PC-3 (cell line): ENCODE data around the gene CSF1. TPM values are rescaled to one million over a fixed set of nuclear protein-coding genes. Genes with fewer than 3 reads are reported as not detected.

ENCODE experiments used
- ATAC-seq: fragments of 200-7000 bp; cut with Tn5 transposase; 2 replicates; pipeline ENCODE4 v1.9.1; 2020; ENCODE audit warnings: mild to moderate bottlenecking, moderate library complexity
- BruUV-seq: library from RNA; stranded (reverse); fragments of 400-500 nt; replicated peaks from 2 replicates; lab custom pipeline; 2021; lab: Mats Ljungman, UMichigan
- CTCF ChIA-PET: fragments of 300-600 bp; sonication (Branson Sonifier 250); formaldehyde crosslinking; loops from one replicate; lab custom pipeline; 2022; ENCODE audit warnings: antibody characterized with exemption; lab: Charles Lee
- POLR2A ChIA-PET: fragments of 300-600 bp; sonication (Branson Sonifier 250); formaldehyde crosslinking; loops from one replicate; lab custom pipeline; 2022; ENCODE audit warnings: antibody characterized with exemption; ENCODE audit not compliant: unreplicated experiment; lab: Charles Lee
- DNase-seq: peaks from one replicate; pipeline ENCODE4 v3.0.0-alpha.2; 2015
- H2AFZ ChIP-seq: fragments of 300-600 bp; sonication (generic); 2 replicates; pipeline ENCODE4 v1.6.0; 2016; ENCODE audit warnings: antibody characterized with exemption, low read length
- H3F3A ChIP-seq: fragments of 300-600 bp; sonication (generic); one replicate; pipeline ENCODE4 v1.6.0; 2017; ENCODE audit warnings: antibody characterized with exemption, low read length, control low read depth, mild to moderate bottlenecking; ENCODE audit not compliant: unreplicated experiment
- H3K27ac ChIP-seq: fragments of 300-600 bp; sonication (generic); 2 replicates; pipeline ENCODE4 v1.5.1; 2016; ENCODE audit warnings: mild to moderate bottlenecking, low read length
- H3K27me3 ChIP-seq: fragments of 300-600 bp; sonication (generic); 2 replicates; pipeline ENCODE4 v1.6.1; 2016; ENCODE audit warnings: low read length, mixed read lengths
- H3K36me3 ChIP-seq: fragments of 300-600 bp; sonication (generic); 2 replicates; pipeline ENCODE4 v1.6.1; 2016; ENCODE audit warnings: low read depth, mixed run types, low read length, mixed read lengths
- H3K4me1 ChIP-seq: fragments of 300-600 bp; sonication (generic); 2 replicates; pipeline ENCODE4 v1.5.1; 2016; ENCODE audit warnings: low read length; ENCODE audit not compliant: insufficient read depth
- H3K4me2 ChIP-seq: fragments of 300-600 bp; sonication (generic); 2 replicates; pipeline ENCODE4 v1.6.0; 2016; ENCODE audit warnings: low read length
- H3K4me3 ChIP-seq: fragments of 300-600 bp; sonication (generic); 2 replicates; pipeline ENCODE4 v1.5.1; 2016; ENCODE audit warnings: mild to moderate bottlenecking, low read length, mixed read lengths
- H3K79me2 ChIP-seq: fragments of 300-600 bp; sonication (generic); 2 replicates; pipeline ENCODE4 v1.6.1; 2017; ENCODE audit warnings: low read length, mixed read lengths
- H3K9ac ChIP-seq: fragments of 300-600 bp; sonication (generic); 2 replicates; pipeline ENCODE4 v1.6.0; 2016; ENCODE audit warnings: mild to moderate bottlenecking, low read length
- H3K9me2 ChIP-seq: fragments of 300-600 bp; sonication (generic); replicated peaks from 2 replicates; pipeline ENCODE4 v1.6.1; 2016; ENCODE audit warnings: mixed run types, low read length, mixed read lengths
- H3K9me3 ChIP-seq: fragments of 300-600 bp; sonication (generic); 2 replicates; pipeline ENCODE4 v1.6.1; 2016; ENCODE audit warnings: low read length, mixed read lengths
- H4K20me1 ChIP-seq: fragments of 300-600 bp; sonication (generic); 2 replicates; pipeline ENCODE4 v1.6.1; 2016; ENCODE audit warnings: low read length, mixed read lengths
- CTCF ChIP-seq: fragments of 300-600 bp; sonication (generic); conservative IDR thresholded peaks from 2 replicates; pipeline ENCODE4 v1.5.1; 2017; ENCODE audit warnings: antibody characterized with exemption, low read depth, mild to moderate bottlenecking, low read length
- EZH2 ChIP-seq: fragments of 300-600 bp; sonication (generic); IDR thresholded peaks from one replicate; pipeline ENCODE4 v1.6.1; 2017; ENCODE audit warnings: antibody characterized with exemption, mild to moderate bottlenecking, low read length; ENCODE audit not compliant: unreplicated experiment
- EZH2phosphoT487 ChIP-seq: fragments of 300-600 bp; sonication (generic); IDR thresholded peaks from 2 replicates; pipeline ENCODE4 v1.6.1; 2018; ENCODE audit warnings: mild to moderate bottlenecking, antibody characterized with exemption, low read length, borderline replicate concordance
- intact Hi-C: fragments of 100-400 bp; cut with micrococcal nuclease; formaldehyde crosslinking; loops from 2 replicates; pipeline ENCODE4 v1.9.0; 2023
- total RNA-seq: library from RNA; depleted of rRNA; stranded (reverse); fragments of >200 nt; gene quantifications from 2 replicates; pipeline ENCODE4 v1.2.3, GENCODE V29; 2014

Gene CSF1
- total RNA-seq, 1 experiment from 2014 or later = 2.0 TPM

GRCh38 chr1:109906160-109906838 is 4.3 kb upstream of the CSF1 start:
- no peaks in the 10 kb centered on the region for H3K9me2 ChIP-seq
- H3K9ac ChIP-seq = no peak overlapping the region
- intact Hi-C loops = no loop called here
- no peaks in the 10 kb centered on the region for H3F3A ChIP-seq
- H3K27me3 ChIP-seq = no peaks in the 10 kb centered on the region
- no peak overlapping the region for H3K4me2 ChIP-seq
- no peak for TF ChIP-seq EZH2
- TF ChIP-seq CTCF = no peak
- no peak for TF ChIP-seq EZH2phosphoT487
- no peaks in the 10 kb centered on the region for H3K9me3 ChIP-seq
- CTCF ChIA-PET = interaction anchor here (0.6 kb wide), 1 partner anchor 105 kb away, joined by 3 read pairs; no protein-coding TSS in a partner anchor
- ATAC-seq (no peak), DNase-seq (no peak)
- H3K79me2 ChIP-seq = peaks cover 3% of the 10 kb centered on the region; the same call in 1 of the 2 replicates
- no peak overlapping the region for H3K4me3 ChIP-seq
- H3K27ac ChIP-seq = no peak overlapping the region
- no peaks in the 10 kb centered on the region for H4K20me1 ChIP-seq
- H3K4me1 ChIP-seq = peaks cover 7% of the 10 kb centered on the region; the same call in 1 of the 2 replicates
- POLR2A ChIA-PET = no interaction called here
- no peaks in the 10 kb centered on the region for H3K36me3 ChIP-seq
- BruUV-seq = no TSS peak
- H2AFZ ChIP-seq = no peak overlapping the region

- Histone ChIP-seq H3K9ac (no peak overlapping the region), H2AFZ (no peak overlapping the region), H3K79me2 (peaks cover 7% of the 10 kb centered on the region; the same call in 1 of the 2 replicates), H3F3A (no peaks in the 10 kb centered on the region), H3K4me3 (no peak overlapping the region), H4K20me1 (no peaks in the 10 kb centered on the region), H3K27ac (no peak overlapping the region), H3K9me2 (no peaks in the 10 kb centered on the region), H3K4me1 (peaks cover 12% of the 10 kb centered on the region; the same call in 1 of the 2 replicates), H3K36me3 (no peaks in the 10 kb centered on the region), H3K9me3 (no peaks in the 10 kb centered on the region), H3K27me3 (no peaks in the 10 kb centered on the region), H3K4me2 (no peak overlapping the region)
- ChIA-PET POLR2A (no interaction called here), CTCF (interaction anchor here (0.6 kb wide), 1 partner anchor 105 kb away, joined by 3 read pairs; no protein-coding TSS in a partner anchor)
- ATAC-seq (no peak), DNase-seq (no peak)
- intact Hi-C loops = no loop called here
- no TSS peak for BruUV-seq
- no peak for TF ChIP-seq EZH2
- no peak for TF ChIP-seq CTCF
- TF ChIP-seq EZH2phosphoT487 = no peak
These were observed 3.8 kb upstream of the CSF1 start for GRCh38 chr1:109906839-109907180.

- CTCF ChIA-PET = no interaction called here
These were observed 3.4 kb upstream of the CSF1 start for GRCh38 chr1:109907190-109907774.

More at GRCh38 chr1:109907190-109907774, 3.4 kb upstream of the CSF1 start:
- no TSS peak for BruUV-seq
- no peaks in the 10 kb centered on the region for H3K36me3 ChIP-seq
- no peak overlapping the region for H3K4me2 ChIP-seq
- H4K20me1 ChIP-seq = no peaks in the 10 kb centered on the region
- H3K4me1 ChIP-seq = peaks cover 12% of the 10 kb centered on the region; the same call in 1 of the 2 replicates
- ATAC-seq (no peak), DNase-seq (no peak)
- H3K27me3 ChIP-seq = no peaks in the 10 kb centered on the region
- TF ChIP-seq EZH2 = no peak
- no peak for TF ChIP-seq CTCF
- TF ChIP-seq EZH2phosphoT487 = no peak
- H3K9ac ChIP-seq = no peak overlapping the region
- no peak overlapping the region for H3K27ac ChIP-seq
- no peaks in the 10 kb centered on the region for H3K9me3 ChIP-seq
- H3F3A ChIP-seq = no peaks in the 10 kb centered on the region
- H3K9me2 ChIP-seq = no peaks in the 10 kb centered on the region
- H2AFZ ChIP-seq = no peak overlapping the region
- intact Hi-C loops = no loop called here
- H3K4me3 ChIP-seq = no peak overlapping the region
- POLR2A ChIA-PET = no interaction called here
- peaks cover 7% of the 10 kb centered on the region; the same call in 1 of the 2 replicates for H3K79me2 ChIP-seq
